ENCODE measurements around the gene RALA.

The RALA gene

DNA sequence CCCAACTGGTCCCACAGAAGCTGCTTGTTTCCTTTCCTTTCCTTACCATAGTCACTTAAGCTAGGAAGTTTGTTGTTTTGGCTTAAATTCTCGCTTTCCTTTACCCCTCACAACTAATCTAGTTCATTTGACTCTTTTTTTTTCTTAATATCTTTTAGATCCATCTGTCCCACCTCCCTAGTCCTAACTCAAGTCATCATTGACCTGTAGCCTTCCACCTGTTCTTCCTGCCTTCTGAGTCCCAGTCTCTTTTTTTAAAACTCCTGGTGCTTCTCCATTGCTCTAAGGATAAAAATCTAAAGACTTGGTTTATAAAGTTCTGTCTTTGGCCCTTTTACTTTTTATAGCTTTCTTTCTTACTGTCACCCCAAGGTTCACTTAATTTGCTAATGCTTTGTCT lies 47.6 kb downstream of the RALA start:
- Histone ChIP-seq H3K4me3 (IDR thresholded peaks at IDR 0.05; ENCODE audit: insufficient read depth, low read depth, low read length) (no peak overlapping the region), H3K27me3 (ENCODE audit: insufficient read depth, low read depth) (no peaks in the 10 kb centered on the region), H3K36me3 (ENCODE audit: insufficient read depth) (no peaks in the 10 kb centered on the region), H4K20me1 (ENCODE audit: insufficient read depth) (no peaks in the 10 kb centered on the region), H2AFZ (ENCODE audit: low read depth) (no peak overlapping the region), H3K4me1 (ENCODE audit: low read depth, poor library complexity, severe bottlenecking) (peaks cover 9% of the 10 kb centered on the region), H3K4me2 (no peak overlapping the region), H3K9ac (no peak overlapping the region), H3K79me2 (ENCODE audit: insufficient read depth, low read depth) (no peaks in the 10 kb centered on the region), H3K27ac (no peak overlapping the region)
- TF ChIP-seq, protein P1, sequence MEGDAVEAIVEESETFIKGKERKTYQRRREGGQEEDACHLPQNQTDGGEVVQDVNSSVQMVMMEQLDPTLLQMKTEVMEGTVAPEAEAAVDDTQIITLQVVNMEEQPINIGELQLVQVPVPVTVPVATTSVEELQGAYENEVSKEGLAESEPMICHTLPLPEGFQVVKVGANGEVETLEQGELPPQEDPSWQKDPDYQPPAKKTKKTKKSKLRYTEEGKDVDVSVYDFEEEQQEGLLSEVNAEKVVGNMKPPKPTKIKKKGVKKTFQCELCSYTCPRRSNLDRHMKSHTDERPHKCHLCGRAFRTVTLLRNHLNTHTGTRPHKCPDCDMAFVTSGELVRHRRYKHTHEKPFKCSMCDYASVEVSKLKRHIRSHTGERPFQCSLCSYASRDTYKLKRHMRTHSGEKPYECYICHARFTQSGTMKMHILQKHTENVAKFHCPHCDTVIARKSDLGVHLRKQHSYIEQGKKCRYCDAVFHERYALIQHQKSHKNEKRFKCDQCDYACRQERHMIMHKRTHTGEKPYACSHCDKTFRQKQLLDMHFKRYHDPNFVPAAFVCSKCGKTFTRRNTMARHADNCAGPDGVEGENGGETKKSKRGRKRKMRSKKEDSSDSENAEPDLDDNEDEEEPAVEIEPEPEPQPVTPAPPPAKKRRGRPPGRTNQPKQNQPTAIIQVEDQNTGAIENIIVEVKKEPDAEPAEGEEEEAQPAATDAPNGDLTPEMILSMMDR (conservative IDR thresholded peaks at IDR 0.05; ENCODE audit: low read depth, low read length) = no peak

DNA sequence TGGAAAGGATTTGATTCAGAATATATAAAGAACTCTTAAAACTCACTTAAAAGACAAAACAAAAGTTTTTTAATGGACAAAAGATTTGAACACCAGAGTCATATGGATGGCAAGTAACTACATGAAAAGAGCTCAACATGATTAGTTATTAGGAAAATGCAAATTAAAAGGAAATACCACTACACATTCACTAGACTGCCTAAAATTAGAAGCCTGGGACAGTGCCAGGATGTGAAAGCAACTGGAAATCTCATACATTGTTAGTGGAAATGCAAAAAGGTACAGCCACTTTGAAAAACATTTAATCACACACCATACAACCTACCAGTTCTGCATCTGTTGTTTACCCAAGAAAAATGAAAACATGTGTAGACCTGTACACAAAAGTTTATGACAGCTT lies 48.8 kb downstream of the RALA start:
- H3K27me3 ChIP-seq (ENCODE audit: insufficient read depth, low read depth) = no peaks in the 10 kb centered on the region
- no peaks in the 10 kb centered on the region for H3K36me3 ChIP-seq (ENCODE audit: insufficient read depth)
- no peak overlapping the region for H2AFZ ChIP-seq (ENCODE audit: low read depth)
- H4K20me1 ChIP-seq (ENCODE audit: insufficient read depth) = no peaks in the 10 kb centered on the region
- no peak overlapping the region for H3K9ac ChIP-seq
- peaks cover 9% of the 10 kb centered on the region for H3K4me1 ChIP-seq (ENCODE audit: low read depth, poor library complexity, severe bottlenecking)
- TF ChIP-seq, protein P1 (conservative IDR thresholded peaks at IDR 0.05; ENCODE audit: low read depth, low read length) = no peak
- no peak overlapping the region for H3K4me3 ChIP-seq (IDR thresholded peaks at IDR 0.05; ENCODE audit: insufficient read depth, low read depth, low read length)
- no peak overlapping the region for H3K27ac ChIP-seq
- no peaks in the 10 kb centered on the region for H3K79me2 ChIP-seq (ENCODE audit: insufficient read depth, low read depth)
- no peak overlapping the region for H3K4me2 ChIP-seq

DNA sequence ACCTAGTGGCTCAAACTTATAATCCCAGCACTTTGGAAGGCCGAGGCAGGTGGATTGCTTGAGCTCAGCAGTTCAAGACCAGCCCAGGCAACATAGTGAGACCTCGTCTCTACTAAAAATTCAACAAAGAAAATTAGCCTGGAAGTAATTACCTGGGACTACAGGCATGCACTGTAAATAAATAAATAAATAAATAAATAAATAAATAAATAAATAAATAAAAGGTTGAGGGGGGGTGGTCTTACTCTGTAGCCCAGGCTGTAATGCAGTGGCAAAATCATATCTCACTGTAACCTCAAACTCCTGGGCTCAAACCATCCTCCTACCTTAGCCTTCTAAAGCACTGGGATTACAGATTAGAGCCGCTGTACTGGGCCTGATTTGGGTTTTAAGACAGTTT lies 50.5 kb downstream of the RALA start:
- Histone ChIP-seq H3K36me3 (ENCODE audit: insufficient read depth) (no peaks in the 10 kb centered on the region), H3K4me1 (ENCODE audit: low read depth, poor library complexity, severe bottlenecking) (peaks cover 9% of the 10 kb centered on the region), H3K27ac (no peak overlapping the region), H3K9ac (no peak overlapping the region), H4K20me1 (ENCODE audit: insufficient read depth) (no peaks in the 10 kb centered on the region), H3K27me3 (ENCODE audit: insufficient read depth, low read depth) (no peaks in the 10 kb centered on the region), H2AFZ (ENCODE audit: low read depth) (no peak overlapping the region), H3K79me2 (ENCODE audit: insufficient read depth, low read depth) (no peaks in the 10 kb centered on the region), H3K4me2 (no peak overlapping the region), H3K4me3 (IDR thresholded peaks at IDR 0.05; ENCODE audit: insufficient read depth, low read depth, low read length) (no peak overlapping the region)
- TF ChIP-seq, protein P1 (conservative IDR thresholded peaks at IDR 0.05; ENCODE audit: low read depth, low read length) = no peak

DNA sequence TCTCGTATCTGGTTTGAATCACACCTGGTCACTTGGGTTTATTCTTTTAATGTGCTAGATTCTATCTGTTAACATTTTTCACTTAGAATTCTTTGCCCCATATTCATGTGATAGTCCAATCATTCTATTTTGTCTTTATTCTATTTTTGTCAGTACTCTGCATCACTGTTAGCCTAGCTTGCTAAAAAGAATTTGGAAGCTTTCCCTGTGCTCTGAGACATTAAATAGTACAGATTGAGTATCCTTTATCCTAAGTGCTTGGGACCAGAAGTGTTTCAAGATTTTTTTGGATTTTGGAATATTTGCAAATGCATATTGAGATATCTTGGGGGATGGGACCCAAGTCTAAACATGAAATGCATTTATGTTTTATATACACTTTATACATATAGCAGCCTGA lies 51.0 kb downstream of the RALA start:
- no peak overlapping the region for H3K4me3 ChIP-seq (IDR thresholded peaks at IDR 0.05; ENCODE audit: insufficient read depth, low read depth, low read length)
- H3K4me1 ChIP-seq (ENCODE audit: low read depth, poor library complexity, severe bottlenecking) = peaks cover 9% of the 10 kb centered on the region
- TF ChIP-seq, protein P1 (conservative IDR thresholded peaks at IDR 0.05; ENCODE audit: low read depth, low read length) = no peak
- no peak overlapping the region for H3K4me2 ChIP-seq
- H3K27ac ChIP-seq = no peak overlapping the region
- H3K79me2 ChIP-seq (ENCODE audit: insufficient read depth, low read depth) = no peaks in the 10 kb centered on the region
- H2AFZ ChIP-seq (ENCODE audit: low read depth) = no peak overlapping the region
- no peaks in the 10 kb centered on the region for H3K36me3 ChIP-seq (ENCODE audit: insufficient read depth)
- H3K9ac ChIP-seq = no peak overlapping the region
- H4K20me1 ChIP-seq (ENCODE audit: insufficient read depth) = no peaks in the 10 kb centered on the region
- H3K27me3 ChIP-seq (ENCODE audit: insufficient read depth, low read depth) = no peaks in the 10 kb centered on the region

All from KMS-11 (cell line).